Measurements from ENCODE around the gene FGF14.
"Not testable (repeated sequence)": the region's sequence is repeated elsewhere in the genome, so short reads cannot be mapped to it uniquely, and the experiment has no call there.

FGF14 gene

GRCh38 chr13:102141625-102142472, 260.0 kb downstream of the FGF14 start:
- peak; percentile 64 for TF ChIP-seq CTCF (IDR thresholded peaks at IDR 0.05; ENCODE audit: extremely low read depth, insufficient read depth, missing control alignments)
- peak; percentile 7 for DNase-seq (ENCODE audit: low spot score)
- in situ Hi-C loops (cut with MboI; ENCODE audit: low pct_unique_long_range_greater_than_20kb, low sequenced_read_pairs, unreplicated experiment): no loop called here

GRCh38 chr13:102139626-102140025, 262.2 kb downstream of the FGF14 start:
- no peak for DNase-seq (ENCODE audit: low spot score)
- no peak for TF ChIP-seq CTCF (IDR thresholded peaks at IDR 0.05; ENCODE audit: extremely low read depth, insufficient read depth, missing control alignments)
- in situ Hi-C loops (cut with MboI; ENCODE audit: low pct_unique_long_range_greater_than_20kb, low sequenced_read_pairs, unreplicated experiment): no loop called here

- no peak for TF ChIP-seq CTCF (IDR thresholded peaks at IDR 0.05; ENCODE audit: extremely low read depth, insufficient read depth, missing control alignments)
- in situ Hi-C loops (cut with MboI; ENCODE audit: low pct_unique_long_range_greater_than_20kb, low sequenced_read_pairs, unreplicated experiment): no loop called here
- DNase-seq (ENCODE audit: low spot score): no peak
These were observed 263.1 kb downstream of the FGF14 start for GRCh38 chr13:102138635-102139190.

- in situ Hi-C loops (cut with MboI; ENCODE audit: low pct_unique_long_range_greater_than_20kb, low sequenced_read_pairs, unreplicated experiment); DNase-seq (ENCODE audit: low spot score): not testable (repeated sequence)
These were observed 263.9 kb downstream of the FGF14 start for GRCh38 chr13:102137904-102138303.

GRCh38 chr13:102136735-102137296, 265.0 kb downstream of the FGF14 start:
- no peak for DNase-seq (ENCODE audit: low spot score)
- in situ Hi-C loops (cut with MboI; ENCODE audit: low pct_unique_long_range_greater_than_20kb, low sequenced_read_pairs, unreplicated experiment): no loop called here
- TF ChIP-seq CTCF (IDR thresholded peaks at IDR 0.05; ENCODE audit: extremely low read depth, insufficient read depth, missing control alignments): no peak

GRCh38 chr13:102132777-102133295, 269.0 kb downstream of the FGF14 start:
- in situ Hi-C loops (cut with MboI; ENCODE audit: low pct_unique_long_range_greater_than_20kb, low sequenced_read_pairs, unreplicated experiment): no loop called here
- no peak for TF ChIP-seq CTCF (IDR thresholded peaks at IDR 0.05; ENCODE audit: extremely low read depth, insufficient read depth, missing control alignments)
- DNase-seq (ENCODE audit: low spot score): no peak

- TF ChIP-seq CTCF (IDR thresholded peaks at IDR 0.05; ENCODE audit: extremely low read depth, insufficient read depth, missing control alignments): no peak
These were observed 270.6 kb downstream of the FGF14 start for GRCh38 chr13:102131246-102131645.

More at GRCh38 chr13:102131246-102131645, 270.6 kb downstream of the FGF14 start:
- in situ Hi-C loops (cut with MboI; ENCODE audit: low pct_unique_long_range_greater_than_20kb, low sequenced_read_pairs, unreplicated experiment): no loop called here
- DNase-seq (ENCODE audit: low spot score): no peak

All from GM13977 (cell line).